GM23338 (cell line): ENCODE results near the gene TTC3. TPM values are rescaled to one million over a fixed set of nuclear protein-coding genes. Genes with fewer than 3 reads are reported as not detected.

Experiments
- ATAC-seq: fragments of 200-7000 bp; cut with Tn5 transposase; 3 replicates; pipeline ENCODE4 v1.9.1; 2020
- DNase-seq: peaks from one replicate; pipeline ENCODE4 v3.0.0-alpha.2; 2015; ENCODE audit warnings: low spot score
- H2AFZ ChIP-seq: fragments of 200-600 bp; sonication (generic); 2 replicates; pipeline ENCODE4 v1.8.0; 2016; ENCODE audit warnings: antibody characterized with exemption, mild to moderate bottlenecking, moderate library complexity
- H3F3A ChIP-seq: fragments of 200-600 bp; sonication (generic); replicated peaks from 2 replicates; pipeline ENCODE4 v1.8.0; 2017; ENCODE audit warnings: antibody characterized with exemption, mixed run types, low read depth
- H3K27ac ChIP-seq: fragments of 200-600 bp; sonication (generic); 2 replicates; pipeline ENCODE4 v1.6.1; 2016; ENCODE audit warnings: low read depth
- H3K27me3 ChIP-seq: fragments of 200-600 bp; sonication (generic); 2 replicates; pipeline ENCODE4 v1.8.0; 2016; ENCODE audit warnings: mild to moderate bottlenecking, mixed run types, moderate library complexity; ENCODE audit not compliant: insufficient read depth
- H3K36me3 ChIP-seq: fragments of 200-600 bp; sonication (generic); 2 replicates; pipeline ENCODE4 v1.8.0; 2016; ENCODE audit warnings: mild to moderate bottlenecking; ENCODE audit not compliant: insufficient read depth
- H3K4me1 ChIP-seq: fragments of 200-600 bp; sonication (generic); 2 replicates; pipeline ENCODE4 v1.8.0; 2016; ENCODE audit warnings: mild to moderate bottlenecking, moderate library complexity; ENCODE audit not compliant: insufficient read depth
- H3K4me2 ChIP-seq: fragments of 200-600 bp; sonication (generic); 2 replicates; pipeline ENCODE4 v1.7.1; 2017; ENCODE audit warnings: mixed run types
- H3K4me3 ChIP-seq: fragments of 200-600 bp; sonication (generic); 2 replicates; pipeline ENCODE4 v1.6.1; 2016; ENCODE audit warnings: mixed run types
- H3K79me2 ChIP-seq: fragments of 200-600 bp; sonication (generic); replicated peaks from 2 replicates; pipeline ENCODE4 v1.8.0; 2017; ENCODE audit warnings: mild to moderate bottlenecking; ENCODE audit not compliant: insufficient read depth
- H3K9me2 ChIP-seq: fragments of 200-600 bp; sonication (generic); 2 replicates; pipeline ENCODE4 v1.8.0; 2017; ENCODE audit not compliant: insufficient read depth
- H4K20me1 ChIP-seq: fragments of 200-600 bp; sonication (generic); replicated peaks from 2 replicates; pipeline ENCODE4 v1.8.0; 2017; ENCODE audit warnings: mild to moderate bottlenecking; ENCODE audit not compliant: insufficient read depth
- H3K27ac Mint-ChIP-seq: 2 replicates; pipeline ENCODE4 v1.8.0; 2020; ENCODE audit warnings: inconsistent platforms, mild to moderate bottlenecking, moderate library complexity, mixed read lengths
- H3K27me3 Mint-ChIP-seq: 3 replicates; pipeline ENCODE4 v1.8.0; 2022; ENCODE audit warnings: low read depth, mild to moderate bottlenecking, moderate library complexity, mixed read lengths, inconsistent platforms; ENCODE audit not compliant: insufficient read depth, poor library complexity
- H3K36me3 Mint-ChIP-seq: 3 replicates; pipeline ENCODE4 v1.8.0; 2021; ENCODE audit warnings: low read depth, mild to moderate bottlenecking, inconsistent platforms, moderate library complexity, mixed read lengths
- H3K4me1 Mint-ChIP-seq: 3 replicates; pipeline ENCODE4 v1.8.0; 2020; ENCODE audit warnings: mild to moderate bottlenecking, inconsistent platforms, mixed read lengths
- H3K4me3 Mint-ChIP-seq: 3 replicates; pipeline ENCODE4 v1.8.0; 2021; ENCODE audit warnings: moderate library complexity, mild to moderate bottlenecking, inconsistent platforms, mixed read lengths
- H3K9me3 Mint-ChIP-seq: 3 replicates; pipeline ENCODE4 v1.8.0; 2020; ENCODE audit warnings: moderate library complexity, mild to moderate bottlenecking, inconsistent platforms, mixed read lengths
- CREB1 ChIP-seq: fragments of 250-450 bp; sonication (Bioruptor Pico); IDR thresholded peaks from 2 replicates; pipeline ENCODE4 v1.5.0; 2020; ENCODE audit warnings: low read depth, mild to moderate bottlenecking, moderate library complexity
- NANOG ChIP-seq: IDR thresholded peaks from 2 replicates; pipeline ENCODE4 v1.6.1; 2016; ENCODE audit warnings: antibody characterized with exemption, borderline replicate concordance
- POLR2AphosphoS5 ChIP-seq: IDR thresholded peaks from 2 replicates; pipeline ENCODE4 v1.6.1; 2016; ENCODE audit warnings: antibody characterized with exemption, low read depth
- ZNF331 ChIP-seq: fragments of 250-450 bp; sonication (Bioruptor Pico); IDR thresholded peaks from 2 replicates; pipeline ENCODE4 v1.5.0; 2020; ENCODE audit warnings: low read depth, mild to moderate bottlenecking, moderate library complexity
- ZNF462 ChIP-seq: fragments of 250-450 bp; sonication (Bioruptor Pico); IDR thresholded peaks from 2 replicates; pipeline ENCODE4 v1.5.0; 2020; ENCODE audit warnings: mild to moderate bottlenecking, moderate library complexity
- polyA plus RNA-seq: library from polyadenylated mRNA; unstranded; fragments of >200 nt; fragmentation: Nextera tagmentation; extraction: Ambion mirVana; gene quantifications from 2 replicates; pipeline ENCODE4 v1.2.1, GENCODE V29; 2016
- total RNA-seq: library from RNA; depleted of rRNA; stranded (reverse); fragments of >200 nt; shearing (Covaris generic); gene quantifications from 2 replicates; pipeline ENCODE4 v1.2.3, GENCODE V29; 2014
- TF ChIP-seq, protein P1 (sequence below): IDR thresholded peaks from 2 replicates; pipeline ENCODE4 v1.6.1; 2016; ENCODE audit warnings: antibody characterized with exemption

TTC3 gene
- total and polyA plus RNA-seq, 2 experiments from 2014 or later, result 28.9 to 48.6 TPM

- no peak overlapping the region; the same call in 1 of the 2 replicates for H3K27ac Mint-ChIP-seq
- H3K36me3 ChIP-seq, result no peaks in the 10 kb centered on the region
These were observed 99.6 kb downstream of the TTC3 start for GRCh38 chr21:37172646-37173045.

More at GRCh38 chr21:37172646-37173045, 99.6 kb downstream of the TTC3 start:
- no peaks in the 10 kb centered on the region for H3K27me3 Mint-ChIP-seq
- Histone ChIP-seq H3K9me2 (no peaks in the 10 kb centered on the region), H3F3A (no peaks in the 10 kb centered on the region), H3K4me1 (no peaks in the 10 kb centered on the region), H4K20me1 (no peaks in the 10 kb centered on the region), H3K27ac (no peak overlapping the region), H3K4me3 (no peak overlapping the region), H3K79me2 (no peaks in the 10 kb centered on the region), H2AFZ (no peak overlapping the region), H3K4me2 (no peak overlapping the region), H3K27me3 (no peaks in the 10 kb centered on the region)
- H3K4me3 Mint-ChIP-seq, result no peak overlapping the region
- TF ChIP-seq, protein P1, sequence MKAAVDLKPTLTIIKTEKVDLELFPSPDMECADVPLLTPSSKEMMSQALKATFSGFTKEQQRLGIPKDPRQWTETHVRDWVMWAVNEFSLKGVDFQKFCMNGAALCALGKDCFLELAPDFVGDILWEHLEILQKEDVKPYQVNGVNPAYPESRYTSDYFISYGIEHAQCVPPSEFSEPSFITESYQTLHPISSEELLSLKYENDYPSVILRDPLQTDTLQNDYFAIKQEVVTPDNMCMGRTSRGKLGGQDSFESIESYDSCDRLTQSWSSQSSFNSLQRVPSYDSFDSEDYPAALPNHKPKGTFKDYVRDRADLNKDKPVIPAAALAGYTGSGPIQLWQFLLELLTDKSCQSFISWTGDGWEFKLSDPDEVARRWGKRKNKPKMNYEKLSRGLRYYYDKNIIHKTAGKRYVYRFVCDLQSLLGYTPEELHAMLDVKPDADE, result no peak
- no peak for TF ChIP-seq POLR2AphosphoS5
- TF ChIP-seq CREB1, result no peak
- no peak for TF ChIP-seq NANOG
- no peak for TF ChIP-seq ZNF331 (CRISPR knock-in tag)
- TF ChIP-seq ZNF462 (CRISPR knock-in tag), result no peak
- peaks cover 5% of the 10 kb centered on the region; the same call in 2 of the 3 replicates for H3K4me1 Mint-ChIP-seq
- peaks cover 7% of the 10 kb centered on the region for H3K36me3 Mint-ChIP-seq
- DNase-seq (no peak), ATAC-seq (no peak)
- H3K9me3 Mint-ChIP-seq, result no peaks in the 10 kb centered on the region
